ENCODE results near the gene NUP133. TPM values are rescaled to one million over a fixed set of nuclear protein-coding genes. Genes with fewer than 3 reads are reported as not detected.
"Not testable (repeated sequence)": the region's sequence is repeated elsewhere in the genome, so short reads cannot be mapped to it uniquely, and the experiment has no call there.

Gene NUP133
- total RNA-seq, 1 experiment from 2014 or later, result 55.8 TPM

DNA sequence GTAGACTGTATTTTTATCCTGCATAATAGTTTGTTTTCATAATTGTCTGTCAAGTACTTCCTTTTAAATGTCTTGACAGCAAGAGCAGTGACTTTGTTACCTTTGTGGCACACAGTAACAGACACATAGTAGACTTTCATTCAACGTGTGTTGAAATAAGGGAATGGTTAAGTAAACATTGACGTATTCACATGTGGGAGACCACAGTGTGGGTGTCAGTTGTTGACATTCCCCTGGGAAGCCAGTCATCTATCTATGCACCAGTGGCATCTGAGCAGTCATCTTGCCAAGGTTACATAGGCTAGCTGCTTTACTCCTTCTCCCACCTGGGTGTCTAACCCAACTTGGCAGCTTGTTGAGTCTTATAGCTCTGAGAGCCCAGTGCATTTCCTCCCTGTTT, 1.4 kb upstream of the NUP133 start:
- DNase-seq (ENCODE audit: low read depth), result peak; percentile 67

DNA sequence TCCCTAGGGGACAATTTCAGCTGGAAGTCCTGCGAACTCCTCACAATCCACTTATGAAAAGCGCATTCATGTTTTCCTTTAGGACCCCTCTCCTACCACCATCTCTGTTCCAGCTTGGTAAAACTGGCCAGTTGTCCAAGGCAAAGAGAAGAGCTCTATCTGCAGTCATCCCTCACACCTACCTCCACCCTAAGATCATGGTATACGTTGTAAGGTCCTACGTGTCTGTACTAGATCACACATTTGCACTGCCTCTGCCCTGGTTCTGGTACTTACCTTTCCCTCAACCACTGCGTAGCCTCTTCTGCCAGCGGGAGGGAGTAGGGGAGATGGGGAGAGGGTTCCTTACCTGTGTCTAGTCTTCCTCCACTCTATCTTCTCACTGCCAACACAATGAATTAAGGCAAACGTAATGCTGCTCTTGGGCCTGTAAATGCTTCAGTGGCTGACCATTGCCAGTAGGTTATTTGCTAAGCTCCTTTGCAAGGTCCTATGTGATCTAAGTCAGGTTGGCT, 739 bp upstream of the NUP133 start:
- DNase-seq (ENCODE audit: low read depth), result peak; percentile 4

DNA sequence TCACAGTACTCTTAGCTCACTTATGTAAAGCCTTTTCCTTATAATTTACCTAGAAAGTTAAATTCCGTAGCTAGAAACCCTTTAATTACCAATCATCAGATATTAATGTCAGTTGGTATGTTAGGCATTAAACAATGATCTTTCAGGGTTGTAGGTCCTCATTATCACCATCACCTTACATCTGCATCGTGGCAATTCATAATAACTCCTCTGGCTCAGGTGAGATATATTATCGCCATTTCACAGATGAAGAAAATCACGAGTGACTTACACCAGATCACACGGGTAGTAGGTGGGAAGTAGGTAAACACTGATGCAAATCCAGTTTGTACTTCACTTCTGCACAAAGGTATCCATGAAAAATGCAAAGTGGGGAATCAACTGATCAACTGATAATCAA, 639 bp downstream of the NUP133 start:
- DNase-seq (ENCODE audit: low read depth), result no peak

DNA sequence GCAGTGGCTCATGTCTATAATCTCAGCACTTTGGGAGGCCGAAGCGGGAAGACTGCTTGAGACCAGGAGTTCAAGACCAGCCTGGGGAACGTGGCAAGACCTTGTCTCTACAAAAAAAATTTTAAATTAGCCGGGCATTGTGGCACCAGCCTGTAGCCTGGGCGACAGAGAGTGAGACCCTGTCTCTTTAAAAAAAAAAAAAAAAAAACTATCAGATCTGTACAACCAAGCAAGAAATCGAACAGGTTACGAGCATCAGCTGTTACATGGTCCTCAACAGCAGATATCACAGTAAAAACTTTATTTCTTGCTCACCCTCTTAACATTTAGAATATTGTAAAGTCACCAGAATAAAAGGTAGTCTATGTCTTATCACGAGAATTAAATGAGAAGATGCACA, 1.5 kb downstream of the NUP133 start:
- no peak for DNase-seq (ENCODE audit: low read depth)

DNA sequence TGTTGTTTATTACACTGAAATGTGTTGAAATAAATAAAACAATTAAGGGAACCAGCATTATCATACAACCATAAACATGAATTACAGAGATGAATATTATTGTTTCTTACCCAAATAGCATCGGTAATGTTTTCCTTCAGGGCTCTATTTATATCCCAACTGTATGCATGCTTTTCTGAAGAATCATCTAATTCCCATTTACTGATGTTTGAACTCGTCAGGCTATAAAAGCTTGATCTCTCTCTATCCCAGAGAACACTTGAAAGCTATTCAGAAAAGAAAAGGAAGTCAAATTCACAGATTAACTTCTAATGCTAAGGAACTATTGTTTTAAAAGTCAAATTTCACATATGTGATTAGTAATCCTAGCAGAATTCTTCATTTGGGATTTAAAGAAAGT, 12.4 kb downstream of the NUP133 start:
- no peak for DNase-seq (ENCODE audit: low read depth)

DNA sequence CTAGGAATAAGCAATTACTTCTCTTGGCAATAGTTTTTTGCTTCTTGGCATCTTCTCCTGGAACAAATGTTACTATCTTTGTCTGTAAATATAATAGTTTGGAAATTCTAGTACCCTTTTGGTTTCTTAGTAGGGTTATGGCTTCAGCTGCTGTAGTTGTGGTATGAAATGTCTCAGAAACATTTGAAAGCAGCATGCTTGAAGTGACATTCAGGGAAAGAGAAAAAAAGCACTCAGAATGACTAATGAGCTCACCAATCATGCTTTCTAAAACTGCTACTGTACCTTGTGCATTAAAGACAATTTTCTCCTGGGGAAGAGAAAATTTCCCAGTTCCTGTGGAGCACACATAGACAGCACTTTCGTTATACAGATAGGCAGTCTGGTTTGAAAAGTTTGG, 21.0 kb downstream of the NUP133 start:
- DNase-seq (ENCODE audit: low read depth), result no peak

DNA sequence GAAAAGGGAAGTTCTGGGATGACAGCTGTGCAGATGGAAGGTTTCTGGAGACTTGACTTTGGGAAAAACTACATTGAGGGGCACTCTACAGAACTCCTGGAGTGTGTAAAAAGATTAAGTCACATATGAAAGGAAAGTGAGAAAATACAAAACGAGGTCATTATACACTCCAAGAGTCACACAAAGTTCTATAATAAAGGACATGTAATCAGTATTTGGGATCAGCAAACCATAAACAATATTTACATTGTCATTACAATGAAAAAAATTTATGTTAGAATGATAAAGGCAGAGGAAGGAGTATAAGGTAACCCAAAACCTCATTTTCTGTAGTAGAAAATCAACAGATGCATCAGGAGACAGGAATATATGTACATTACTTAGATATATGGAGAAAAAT, 22.8 kb downstream of the NUP133 start:
- no peak for DNase-seq (ENCODE audit: low read depth)

DNA sequence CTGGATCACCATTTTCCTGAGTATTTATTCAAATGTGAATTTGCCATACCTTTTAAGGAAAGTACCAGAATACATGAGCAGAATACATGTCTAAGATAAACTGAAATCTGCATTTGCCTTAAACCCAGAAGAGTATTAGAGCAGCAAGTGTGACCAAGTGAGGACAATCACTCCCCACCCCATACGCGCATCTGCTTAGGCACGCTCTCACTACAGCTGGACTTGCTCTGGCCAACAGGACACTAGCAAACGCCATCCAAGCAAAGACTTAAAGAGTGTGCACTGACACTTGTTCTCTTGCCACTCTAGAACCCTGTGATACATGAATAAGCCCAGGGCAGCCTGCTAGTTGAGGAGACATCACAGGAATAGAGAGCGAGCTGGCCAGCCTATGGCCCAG, 25.6 kb downstream of the NUP133 start:
- no peak for DNase-seq (ENCODE audit: low read depth)

DNA sequence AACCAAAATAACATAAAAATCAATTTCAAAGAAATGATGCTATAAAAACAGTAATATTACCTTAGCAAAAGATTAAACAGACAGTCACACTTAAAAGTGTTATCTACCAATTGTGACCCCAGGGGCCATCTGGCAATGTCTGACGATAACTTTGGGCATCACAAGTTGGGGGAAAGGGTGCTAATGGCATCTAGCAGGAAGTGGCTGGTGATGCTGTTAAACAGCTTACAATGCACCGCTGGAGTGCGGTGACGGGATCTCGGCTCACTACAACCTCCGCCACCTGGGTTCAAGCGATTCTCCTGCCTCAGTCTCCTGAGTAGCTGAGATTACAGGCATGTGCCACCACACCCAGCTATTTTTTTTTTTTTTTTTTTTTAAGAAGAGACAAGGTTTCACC, 27.6 kb downstream of the NUP133 start:
- no peak for DNase-seq (ENCODE audit: low read depth)

DNA sequence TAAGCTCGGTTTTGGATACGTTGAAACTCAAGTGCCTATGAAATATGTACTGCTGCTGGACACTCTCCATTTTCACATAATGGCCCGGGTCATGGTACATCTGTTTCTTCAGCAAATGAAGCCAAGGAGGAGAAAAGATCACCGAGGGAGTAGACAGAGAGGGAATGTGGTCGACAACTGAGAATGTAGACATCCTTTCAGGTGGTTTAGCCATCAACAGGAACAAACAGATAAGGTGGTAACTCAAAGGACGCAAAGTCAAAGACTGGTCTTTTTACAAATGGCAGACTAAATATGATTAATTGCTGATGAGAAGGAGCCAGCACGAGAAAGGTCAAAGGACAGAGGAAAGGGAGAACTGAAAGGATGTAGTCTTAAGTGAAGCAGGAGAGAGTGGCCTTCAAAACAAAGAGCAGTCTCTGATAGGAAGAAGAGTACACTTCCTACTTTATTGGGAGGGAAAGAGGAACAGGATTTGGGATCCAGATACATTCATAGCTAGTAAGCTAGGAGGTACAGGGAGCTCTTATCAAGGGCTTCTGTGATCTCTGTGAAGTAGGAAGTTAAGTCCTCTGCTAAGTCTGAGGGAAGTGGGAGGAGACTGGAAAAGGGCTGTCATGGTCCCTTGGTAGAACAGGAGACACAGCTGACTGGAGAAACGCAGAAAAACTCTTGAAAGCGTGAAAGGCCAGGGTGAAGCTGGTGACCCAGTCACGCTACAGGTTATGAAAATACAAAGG, 28.3 kb downstream of the NUP133 start:
- no peak for DNase-seq (ENCODE audit: low read depth)

DNA sequence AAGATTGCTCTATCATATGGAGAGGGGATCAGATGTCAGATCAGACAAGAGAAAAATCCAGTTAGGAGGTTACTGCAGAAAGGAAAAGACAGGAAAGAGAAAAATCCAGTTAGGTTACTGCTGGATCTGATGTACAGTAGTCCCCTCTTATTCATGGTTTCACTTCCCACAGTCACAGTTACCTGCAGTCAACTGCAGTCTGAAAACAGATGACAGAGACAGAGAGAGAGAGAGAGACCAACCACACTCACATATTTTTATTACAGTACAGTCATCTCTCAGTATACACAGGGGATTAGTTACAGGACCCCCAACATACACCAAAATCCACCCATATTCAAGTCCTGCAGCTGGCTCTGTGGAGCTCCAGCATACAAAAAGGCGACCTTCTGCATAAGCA, 29.3 kb downstream of the NUP133 start:
- no peak for DNase-seq (ENCODE audit: low read depth)

DNA sequence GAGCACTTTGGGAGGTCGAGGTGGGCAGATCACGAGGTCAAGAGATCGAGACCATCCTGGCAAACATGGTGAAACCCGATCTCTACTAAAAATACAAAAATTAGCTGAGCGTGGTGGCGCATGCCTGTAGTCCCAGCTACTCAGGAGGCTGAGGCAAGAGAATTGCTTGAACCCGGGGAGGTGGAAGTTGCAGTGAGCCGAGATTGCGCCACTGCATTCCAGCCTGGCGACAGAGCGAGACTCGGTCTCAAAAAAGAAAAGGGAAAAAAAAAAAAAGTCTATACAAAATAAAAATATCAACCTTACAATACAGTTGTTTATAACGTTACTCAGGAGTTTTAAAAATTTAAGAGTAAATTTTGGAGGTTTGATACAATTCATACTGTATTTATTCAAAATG, 32.3 kb downstream of the NUP133 start:
- DNase-seq (ENCODE audit: low read depth), result not testable (repeated sequence)

DNA sequence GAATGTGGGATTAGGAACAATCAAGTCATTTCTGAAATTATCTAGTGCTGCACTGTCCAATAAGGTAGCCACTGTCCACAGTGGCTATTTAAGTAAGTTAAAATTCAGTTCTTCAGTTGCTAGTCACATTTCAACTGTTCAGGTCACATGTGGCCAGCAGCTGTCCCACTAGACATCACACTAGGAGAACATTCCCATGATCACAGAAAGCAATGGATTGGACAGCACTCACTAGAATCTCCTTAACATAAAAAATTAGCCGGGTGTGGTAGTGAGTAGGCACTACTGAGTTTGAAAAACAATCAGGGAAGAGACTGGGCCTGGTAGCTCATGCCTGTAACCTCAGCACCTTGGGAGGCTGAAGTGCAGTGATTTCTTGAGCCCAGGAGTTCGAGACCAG, 33.6 kb downstream of the NUP133 start:
- no peak for DNase-seq (ENCODE audit: low read depth)

DNA sequence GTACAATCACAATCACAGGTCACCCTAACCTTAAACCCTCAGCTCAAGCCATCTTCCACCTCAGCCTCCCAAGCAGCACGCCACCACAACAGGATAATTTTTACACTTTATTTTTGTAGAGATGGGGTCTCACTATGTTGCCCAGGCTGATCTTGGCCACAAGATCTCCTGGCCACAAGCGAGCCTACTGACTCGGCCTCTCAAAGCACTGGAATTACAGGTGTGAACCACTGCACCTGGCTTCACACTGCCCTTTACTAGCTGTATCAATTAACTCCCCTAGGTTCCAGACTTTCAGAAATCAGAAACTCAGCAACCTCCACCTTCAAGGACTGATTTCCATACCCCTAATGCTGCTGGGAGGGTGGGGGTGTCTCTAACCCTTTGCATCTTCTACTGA, 37.0 kb downstream of the NUP133 start:
- DNase-seq (ENCODE audit: low read depth), result no peak

DNA sequence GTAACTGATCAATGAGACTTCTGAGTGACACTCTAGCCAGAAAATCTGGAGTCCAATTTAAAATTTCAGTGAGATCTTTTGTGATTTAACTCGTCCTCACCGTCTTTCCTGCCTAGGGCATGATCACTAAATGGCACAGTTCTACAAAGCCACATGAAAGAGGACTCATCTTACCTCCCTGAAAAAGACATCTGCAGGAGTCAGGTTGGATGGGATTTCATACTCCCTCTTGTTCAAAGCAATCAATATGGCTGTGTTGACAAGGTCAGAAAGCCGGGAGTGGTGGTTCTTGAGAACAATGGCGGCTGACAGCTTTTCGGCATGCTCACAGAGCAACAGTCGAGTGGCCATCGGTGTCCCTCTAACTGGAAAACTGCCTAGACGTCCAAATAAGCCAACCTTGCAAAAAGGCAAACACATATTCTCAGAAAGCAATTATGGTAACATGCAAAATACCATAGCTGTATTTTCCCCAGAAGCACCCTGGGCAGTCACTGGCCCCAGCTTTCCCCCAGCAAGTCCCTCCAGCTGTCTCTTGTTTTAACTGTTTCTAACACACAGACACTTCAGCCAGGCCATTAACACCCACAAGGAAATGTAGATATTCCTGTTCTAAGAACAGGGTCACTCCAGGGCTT, 37.6 kb downstream of the NUP133 start:
- DNase-seq (ENCODE audit: low read depth), result no peak

DNA sequence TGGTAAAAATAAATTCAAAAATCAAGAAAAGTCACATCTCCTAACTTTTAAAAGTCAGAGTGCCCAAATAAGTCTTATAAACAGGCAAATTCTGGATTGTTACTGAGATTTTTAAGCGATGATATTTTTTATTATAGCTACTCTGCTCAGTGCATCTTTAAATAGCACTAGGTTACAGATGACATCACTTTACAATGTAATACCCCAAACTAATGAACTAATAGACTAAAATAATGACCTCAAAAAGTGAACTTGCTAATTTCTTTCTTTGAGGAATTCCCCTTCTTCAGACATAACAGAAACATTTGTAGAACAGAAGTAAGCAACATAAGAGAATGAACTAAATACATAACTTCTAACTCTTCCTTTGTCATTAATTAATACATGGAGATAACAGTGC, 41.3 kb downstream of the NUP133 start:
- DNase-seq (ENCODE audit: low read depth), result no peak

DNA sequence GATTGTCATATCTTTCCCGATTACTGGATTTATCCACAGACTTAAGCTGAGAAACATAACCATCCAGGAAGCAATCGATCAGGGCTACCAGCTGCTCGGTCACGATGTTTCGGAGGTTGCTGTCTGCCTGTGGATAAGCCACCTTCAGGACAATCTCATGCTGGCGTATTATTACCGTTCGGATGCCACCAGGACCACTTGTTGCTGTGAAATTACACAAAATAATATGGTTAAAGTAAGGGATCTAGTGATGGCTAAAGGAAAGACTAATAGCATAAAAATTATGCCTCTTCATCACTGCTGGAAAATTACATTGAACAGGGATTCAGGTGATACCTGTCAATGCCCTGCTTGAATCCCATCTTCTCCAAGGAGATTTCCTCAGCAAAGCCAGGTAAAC, 43.5 kb downstream of the NUP133 start:
- no peak for DNase-seq (ENCODE audit: low read depth)

DNA sequence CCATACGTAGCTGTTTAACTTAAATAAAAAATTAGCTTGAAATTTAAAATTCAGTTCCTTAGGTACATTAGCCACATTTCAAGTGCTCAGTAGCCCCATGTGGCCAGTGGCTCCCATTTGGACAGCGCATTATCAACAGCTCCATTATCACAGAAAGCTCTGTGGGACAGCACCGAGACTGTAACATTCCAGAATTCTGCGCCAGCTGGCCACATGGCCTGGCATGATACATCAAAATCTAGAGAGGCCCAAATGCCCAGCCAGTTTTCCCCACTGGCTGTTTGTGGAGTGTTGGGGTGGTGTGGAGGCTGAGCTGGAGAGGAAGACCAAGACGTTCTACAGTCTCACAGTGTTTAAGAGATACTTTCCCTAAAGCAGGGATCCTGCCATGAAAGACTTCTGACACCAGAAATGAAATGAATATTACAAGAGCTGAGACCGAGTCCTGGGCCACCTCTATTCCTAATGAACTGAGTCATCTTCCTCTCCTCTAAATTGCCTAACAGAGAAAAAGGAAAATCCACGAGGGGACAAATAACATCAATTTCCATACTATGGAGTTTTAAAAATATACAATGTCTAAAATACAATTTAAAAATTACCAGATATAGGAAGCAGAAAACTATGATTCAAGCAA, 47.0 kb downstream of the NUP133 start:
- DNase-seq (ENCODE audit: low read depth), result no peak

DNA sequence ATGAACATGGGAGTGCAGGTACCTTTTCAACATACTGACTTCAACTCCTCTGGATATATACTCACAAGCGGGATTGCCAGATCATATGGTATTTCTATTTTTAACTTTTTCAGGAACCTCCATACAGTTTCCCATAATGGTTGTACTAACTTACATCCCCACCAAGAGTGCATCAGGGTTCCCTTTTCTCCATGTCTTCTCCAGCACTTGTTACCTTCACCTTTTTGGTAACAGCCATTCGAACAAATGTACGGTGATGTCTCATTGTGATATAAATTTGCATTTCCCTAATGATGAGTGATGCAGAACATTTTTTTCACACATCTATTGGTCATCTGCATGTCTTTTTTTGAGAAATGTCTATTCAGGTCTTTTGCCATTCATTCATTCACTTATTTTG, 48.3 kb downstream of the NUP133 start:
- DNase-seq (ENCODE audit: low read depth), result no peak

DNA sequence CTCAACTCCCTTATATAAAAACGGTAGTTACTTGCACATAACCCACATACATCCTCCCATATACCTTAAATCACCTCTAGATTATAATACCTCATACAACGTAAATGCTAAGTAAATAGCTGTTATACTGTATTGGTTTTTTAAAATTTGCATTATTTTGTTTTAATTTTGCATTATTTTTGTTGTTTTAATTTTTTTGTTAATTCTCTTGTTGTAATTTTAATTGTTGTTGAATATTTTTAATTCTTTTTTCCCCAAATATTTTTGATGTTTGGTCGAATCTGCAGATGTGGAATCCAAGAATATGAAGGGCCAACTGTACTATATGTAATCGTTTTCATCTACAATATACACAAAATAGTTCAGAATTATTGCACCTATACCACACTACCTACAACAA, 50.7 kb downstream of the NUP133 start:
- DNase-seq (ENCODE audit: low read depth), result no peak

DNA sequence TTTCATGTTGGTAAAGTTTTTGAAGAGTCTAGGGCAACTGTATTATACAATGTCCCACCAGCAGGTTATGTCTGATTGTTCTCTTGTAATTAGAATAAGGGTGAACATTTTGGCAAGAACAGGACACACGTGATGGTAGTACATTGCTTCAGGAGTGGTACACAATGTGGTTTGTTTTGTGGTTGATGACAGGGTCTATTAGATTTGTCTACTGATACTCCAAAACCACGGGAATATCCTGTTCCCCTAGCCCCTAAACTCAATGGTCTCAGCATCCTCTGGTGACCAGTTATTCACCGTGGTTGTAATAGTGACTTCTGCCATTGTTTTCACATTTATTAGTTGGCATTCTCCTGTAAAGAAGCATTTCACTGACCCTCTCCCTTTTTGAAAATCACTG, 52.1 kb downstream of the NUP133 start:
- peak; percentile 19 for DNase-seq (ENCODE audit: low read depth)

DNA sequence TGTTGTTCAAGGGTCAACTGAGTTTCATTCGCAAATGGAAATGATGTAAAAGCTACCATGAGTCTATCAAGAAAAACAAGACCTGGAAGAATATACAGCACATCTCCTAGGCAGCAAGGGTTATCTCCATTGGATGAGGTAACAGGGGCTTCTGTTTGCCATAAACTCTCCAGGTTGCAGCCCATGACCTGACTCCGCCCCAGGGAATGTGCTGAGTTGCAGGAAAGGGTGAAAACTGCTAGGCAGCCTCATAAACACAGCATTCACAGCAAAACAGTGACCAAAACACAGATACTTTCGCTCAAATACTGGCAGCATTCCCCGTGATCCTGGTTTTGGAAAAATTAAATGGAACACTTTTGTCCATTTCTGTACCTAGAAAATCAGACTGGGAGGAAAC, 54.1 kb downstream of the NUP133 start:
- no peak for DNase-seq (ENCODE audit: low read depth)
